Measurements from ENCODE around the gene CDH15. TPM values are rescaled to one million over a fixed set of nuclear protein-coding genes. Genes with fewer than 3 reads are reported as not detected.

Gene CDH15
- total RNA-seq, 1 donor from 2014 or later: not detected

- intact Hi-C loops (cut with micrococcal nuclease): no loop called here
Observed at GRCh38 chr16:89219365-89219764, 47.8 kb downstream of the CDH15 start.

GRCh38 chr16:89221604-89222003, 50.1 kb downstream of the CDH15 start:
- intact Hi-C loops (cut with micrococcal nuclease): no loop called here

DNA sequence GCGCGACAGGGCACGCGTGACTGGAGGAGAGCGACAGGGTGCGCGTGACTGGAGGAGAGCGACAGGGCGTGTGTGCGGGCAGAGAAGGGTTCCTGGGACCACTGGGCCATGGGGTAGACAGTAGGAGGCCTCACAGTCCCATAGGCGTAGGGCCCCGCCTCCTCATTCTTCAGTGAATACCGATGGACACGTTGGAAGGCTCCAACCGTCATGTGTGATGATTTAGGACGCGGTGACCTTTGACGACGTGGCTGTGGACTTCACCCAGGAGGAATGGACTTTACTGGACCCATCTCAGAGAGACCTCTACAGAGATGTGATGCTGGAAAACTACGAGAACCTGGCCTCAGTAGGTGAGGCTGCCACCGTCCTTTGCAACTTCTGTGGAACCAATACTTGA, 51.4 kb downstream of the CDH15 start:
- intact Hi-C loops (cut with micrococcal nuclease): no loop called here

DNA sequence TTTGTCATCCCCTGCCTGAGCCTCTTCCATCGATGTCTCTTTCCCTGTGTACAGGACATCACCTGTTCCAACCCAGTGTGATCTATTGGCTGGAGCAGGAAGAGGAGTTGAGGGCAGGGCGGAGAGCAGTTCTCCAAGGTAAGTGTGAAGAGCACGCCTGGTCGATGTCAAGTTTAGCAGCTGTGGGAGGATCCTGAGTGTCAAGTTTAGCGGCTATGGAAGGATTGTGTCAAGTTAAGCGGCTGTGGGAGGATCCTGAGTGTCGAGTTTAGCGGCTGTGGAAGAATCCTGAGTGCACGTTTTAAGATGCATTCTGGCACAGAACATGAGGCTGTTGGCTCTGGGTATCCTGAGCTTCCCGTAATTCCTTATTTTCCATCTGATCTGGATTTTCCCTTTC, 53.1 kb downstream of the CDH15 start:
- intact Hi-C loops (cut with micrococcal nuclease): no loop called here

GRCh38 chr16:89230255-89230654, 58.7 kb downstream of the CDH15 start:
- intact Hi-C loops (cut with micrococcal nuclease): no loop called here

DNA sequence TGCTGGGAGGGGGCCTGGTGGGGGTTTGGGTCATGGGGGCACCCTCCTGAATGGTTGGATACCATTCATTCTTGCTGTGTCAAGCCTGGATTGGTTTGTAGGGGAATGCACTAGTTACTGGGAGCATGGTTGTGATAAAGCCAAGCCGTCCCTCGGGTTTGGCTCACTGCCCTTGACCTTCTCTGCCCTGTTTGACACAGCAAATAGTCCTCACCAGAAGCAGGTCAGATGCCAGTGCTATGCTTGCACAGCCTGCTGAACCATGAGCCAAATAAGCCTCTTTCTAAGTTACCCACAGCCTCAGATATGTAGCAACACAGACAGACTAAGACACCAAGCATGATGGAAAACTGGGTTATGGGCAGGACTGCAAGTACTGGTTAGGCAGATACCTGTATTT, 60.6 kb downstream of the CDH15 start:
- intact Hi-C loops (cut with micrococcal nuclease): no loop called here

DNA sequence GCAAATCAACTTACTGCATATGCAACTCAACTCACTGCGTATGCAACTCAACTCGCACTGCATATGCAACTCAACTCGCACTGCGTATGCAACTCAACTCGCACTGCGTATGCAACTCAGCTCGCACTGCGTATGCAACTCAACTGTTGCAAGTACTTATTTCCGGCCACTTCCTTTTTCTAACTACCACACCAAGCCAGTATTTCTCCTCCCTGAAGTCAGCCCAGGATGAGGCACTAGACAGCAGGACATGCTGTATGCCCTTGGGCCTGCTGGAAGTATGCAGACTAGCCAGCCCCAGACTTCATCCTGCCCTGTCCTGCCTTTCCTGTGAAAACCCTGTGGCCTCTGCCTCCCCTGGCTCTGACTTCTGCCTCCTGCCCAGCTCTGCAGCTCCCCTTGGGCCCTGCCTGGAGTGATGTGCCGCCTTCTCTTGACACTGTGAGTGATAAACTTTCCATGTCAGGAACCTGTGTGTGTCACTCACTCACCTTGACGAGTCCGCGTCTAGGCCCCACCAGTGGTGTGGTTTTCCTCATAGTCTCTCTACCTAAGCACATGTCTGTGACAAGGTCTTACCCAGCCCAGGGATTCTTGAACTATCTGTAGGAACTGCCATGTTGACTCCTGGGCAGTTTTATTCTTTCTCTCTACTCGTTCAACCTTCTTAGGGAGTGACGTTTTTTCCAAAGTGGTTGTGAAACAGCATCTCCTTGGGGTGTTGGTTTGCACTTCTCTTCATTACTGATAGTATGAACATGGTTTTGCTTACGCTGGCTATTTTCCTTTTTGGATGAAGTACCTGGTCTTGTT, 62.3 kb downstream of the CDH15 start:
- intact Hi-C loops (cut with micrococcal nuclease): no loop called here

DNA sequence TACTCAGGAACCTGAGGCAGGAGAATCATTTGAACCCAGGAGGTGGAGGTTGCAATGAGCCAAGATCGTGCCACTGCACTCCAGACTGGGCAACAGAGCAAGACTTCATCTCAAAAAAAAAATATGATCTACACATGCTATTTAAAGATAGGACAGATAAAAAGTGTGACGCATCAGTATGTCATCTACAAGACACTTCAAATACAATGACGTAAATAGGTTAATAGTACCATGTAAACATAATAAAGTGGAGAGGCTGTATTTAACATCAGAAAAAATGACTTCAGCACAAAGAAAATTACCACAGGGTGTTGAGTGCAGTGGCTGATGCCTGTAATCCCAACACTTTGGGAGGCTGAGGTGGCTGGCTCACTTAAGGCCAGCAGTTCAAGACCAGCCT, 66.2 kb downstream of the CDH15 start:
- intact Hi-C loops (cut with micrococcal nuclease): no loop called here

GRCh38 chr16:89241187-89242007, 69.8 kb downstream of the CDH15 start:
- intact Hi-C loops (cut with micrococcal nuclease): loop anchor here (1.0 to 10.0 kb wide), 9 partner anchors 24 to 1287 kb away; partner anchors contain the start of genes ACSF3, ANKRD11, BANP and RPL13

- intact Hi-C loops (cut with micrococcal nuclease): loop anchor here (5.0 to 10.0 kb wide), 3 partner anchors 75 to 1288 kb away; partner anchors contain the start of genes ACSF3 and BANP
Observed at GRCh38 chr16:89242795-89243200, 71.2 kb downstream of the CDH15 start.

DNA sequence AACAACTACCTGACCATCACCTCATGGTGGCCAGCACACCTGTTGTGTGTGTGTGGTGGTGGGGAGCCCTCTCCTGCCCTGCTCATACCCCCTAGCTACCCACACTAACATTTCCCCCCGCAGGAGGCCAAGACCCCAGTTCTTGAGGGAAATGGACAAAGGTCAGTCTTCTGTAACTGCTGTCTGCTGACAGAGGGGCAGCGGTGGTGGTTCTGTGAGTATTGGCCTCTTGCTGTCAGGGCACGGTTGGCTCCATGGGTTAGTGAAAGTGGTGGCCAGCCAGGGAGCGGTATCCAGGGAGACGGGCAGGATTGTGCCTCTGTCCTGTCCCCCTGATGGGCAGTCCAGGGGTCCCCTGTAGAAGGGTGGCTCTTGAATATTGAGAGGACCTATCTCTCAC, 72.1 kb downstream of the CDH15 start:
- intact Hi-C loops (cut with micrococcal nuclease): loop anchor here (5.0 to 10.0 kb wide), 3 partner anchors 74 to 1289 kb away; partner anchors contain the start of genes ACSF3 and BANP

- intact Hi-C loops (cut with micrococcal nuclease): loop anchor here (5.0 to 10.0 kb wide), 3 partner anchors 73 to 1289 kb away; partner anchors contain the start of genes ACSF3 and BANP
Observed at GRCh38 chr16:89244264-89244663, 72.7 kb downstream of the CDH15 start.

DNA sequence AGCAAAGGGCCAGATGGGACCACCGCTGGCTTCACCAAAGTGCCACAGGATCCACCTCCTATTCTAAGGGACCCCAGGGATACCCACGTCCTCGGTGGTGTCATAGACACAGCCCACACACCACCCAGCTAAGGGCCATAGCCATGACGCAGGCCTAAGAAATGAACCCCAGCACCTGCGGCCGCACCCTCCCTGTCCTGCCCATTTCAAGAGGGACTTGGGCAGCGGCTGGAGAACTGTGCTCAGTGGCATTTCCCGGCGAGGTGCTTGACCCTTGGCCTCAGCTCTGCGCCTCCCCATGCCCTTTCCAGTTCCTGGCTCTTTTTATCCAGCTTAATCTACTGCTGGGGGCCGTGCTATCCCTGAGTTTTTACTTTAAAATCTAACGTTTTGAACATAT, 73.2 kb downstream of the CDH15 start:
- intact Hi-C loops (cut with micrococcal nuclease): loop anchor here (5.0 to 10.0 kb wide), 4 partner anchors 73 to 1290 kb away; partner anchors contain the start of genes ACSF3, BANP and SPATA2L

Other genes starting within 250 kb of the CDH15 start
- 0.51 TPM in 2 replicates for gene CBFA2T3, start 194.5 kb upstream of the CDH15 start, total RNA-seq
- 55.4 and 58.6 TPM in 2 replicates for gene ACSF3, start 77.9 kb upstream of the CDH15 start, total RNA-seq
- 4.1 and 4.9 TPM in 2 replicates for gene SLC22A31, start 28.8 kb downstream of the CDH15 start, total RNA-seq
- 10.5 and 11.8 TPM in 2 replicates for gene ZNF778, start 46.0 kb downstream of the CDH15 start, total RNA-seq